ENCODE results near the gene RAPGEF4.

Gene RAPGEF4

GRCh38 chr2:172722481-172722880 is 13.2 kb upstream of the RAPGEF4 start:
- Histone ChIP-seq H3K9me2 (replicated peaks; ENCODE audit: low read depth, low read length) (no peaks in the 10 kb centered on the region), H3K9me3 (ENCODE audit: insufficient read depth, low read depth, low read length) (0 out of 2 replicates have a peak, but pooled peaks cover 9% of the 10 kb centered on the region), H3K4me2 (ENCODE audit: low read depth, low read length, poor library complexity, severe bottlenecking) (no peak overlapping the region), H3F3A (ENCODE audit: low read depth) (no peaks in the 10 kb centered on the region), H3K36me3 (ENCODE audit: insufficient read depth, low read length) (no peaks in the 10 kb centered on the region), H3K4me1 (ENCODE audit: insufficient read depth, low read length, poor library complexity, severe bottlenecking) (no peaks in the 10 kb centered on the region), H3K79me2 (ENCODE audit: insufficient read depth, low read length) (no peaks in the 10 kb centered on the region), H4K20me1 (ENCODE audit: insufficient read depth, low read length, poor library complexity, severe bottlenecking) (no peaks in the 10 kb centered on the region), H3K4me3 (ENCODE audit: low read length, poor library complexity, severe bottlenecking) (no peak overlapping the region), H3K9ac (ENCODE audit: low read depth, low read length, poor library complexity, severe bottlenecking) (no peak overlapping the region), H2AFZ (ENCODE audit: low read length) (no peak overlapping the region), H3K27me3 (ENCODE audit: insufficient read depth, low read length, poor library complexity, severe bottlenecking) (no peaks in the 10 kb centered on the region)
- no peak for TF ChIP-seq EZH2phosphoT487 (IDR thresholded peaks at IDR 0.05; ENCODE audit: borderline replicate concordance)
- TF ChIP-seq CTCF (conservative IDR thresholded peaks at IDR 0.05; ENCODE audit: low read length), result no peak

- Histone ChIP-seq H3K9me3 (ENCODE audit: insufficient read depth, low read depth, low read length) (0 out of 2 replicates have a peak, but pooled peaks cover 9% of the 10 kb centered on the region), H3K36me3 (ENCODE audit: insufficient read depth, low read length) (no peaks in the 10 kb centered on the region), H3K9me2 (replicated peaks; ENCODE audit: low read depth, low read length) (no peaks in the 10 kb centered on the region), H2AFZ (ENCODE audit: low read length) (no peak overlapping the region), H4K20me1 (ENCODE audit: insufficient read depth, low read length, poor library complexity, severe bottlenecking) (no peaks in the 10 kb centered on the region), H3K9ac (ENCODE audit: low read depth, low read length, poor library complexity, severe bottlenecking) (no peak overlapping the region), H3K4me1 (ENCODE audit: insufficient read depth, low read length, poor library complexity, severe bottlenecking) (no peaks in the 10 kb centered on the region), H3F3A (ENCODE audit: low read depth) (no peaks in the 10 kb centered on the region), H3K4me2 (ENCODE audit: low read depth, low read length, poor library complexity, severe bottlenecking) (no peak overlapping the region), H3K79me2 (ENCODE audit: insufficient read depth, low read length) (no peaks in the 10 kb centered on the region), H3K4me3 (ENCODE audit: low read length, poor library complexity, severe bottlenecking) (no peak overlapping the region), H3K27me3 (ENCODE audit: insufficient read depth, low read length, poor library complexity, severe bottlenecking) (no peaks in the 10 kb centered on the region)
- no peak for TF ChIP-seq CTCF (conservative IDR thresholded peaks at IDR 0.05; ENCODE audit: low read length)
- no peak for TF ChIP-seq EZH2phosphoT487 (IDR thresholded peaks at IDR 0.05; ENCODE audit: borderline replicate concordance)
These were observed 12.4 kb upstream of the RAPGEF4 start for GRCh38 chr2:172723286-172723685.

GRCh38 chr2:172724724-172725123 is 10.9 kb upstream of the RAPGEF4 start:
- Histone ChIP-seq H3K36me3 (ENCODE audit: insufficient read depth, low read length) (no peaks in the 10 kb centered on the region), H4K20me1 (ENCODE audit: insufficient read depth, low read length, poor library complexity, severe bottlenecking) (no peaks in the 10 kb centered on the region), H3K4me3 (ENCODE audit: low read length, poor library complexity, severe bottlenecking) (no peak overlapping the region), H3K79me2 (ENCODE audit: insufficient read depth, low read length) (no peaks in the 10 kb centered on the region), H3K27me3 (ENCODE audit: insufficient read depth, low read length, poor library complexity, severe bottlenecking) (no peaks in the 10 kb centered on the region), H3K4me1 (ENCODE audit: insufficient read depth, low read length, poor library complexity, severe bottlenecking) (no peaks in the 10 kb centered on the region), H2AFZ (ENCODE audit: low read length) (no peak overlapping the region), H3K9me2 (replicated peaks; ENCODE audit: low read depth, low read length) (no peaks in the 10 kb centered on the region), H3K9me3 (ENCODE audit: insufficient read depth, low read depth, low read length) (0 out of 2 replicates have a peak, but pooled peaks cover 2% of the 10 kb centered on the region), H3K9ac (ENCODE audit: low read depth, low read length, poor library complexity, severe bottlenecking) (no peak overlapping the region), H3K4me2 (ENCODE audit: low read depth, low read length, poor library complexity, severe bottlenecking) (no peak overlapping the region), H3F3A (ENCODE audit: low read depth) (no peaks in the 10 kb centered on the region)
- TF ChIP-seq CTCF (conservative IDR thresholded peaks at IDR 0.05; ENCODE audit: low read length), result no peak
- no peak for TF ChIP-seq EZH2phosphoT487 (IDR thresholded peaks at IDR 0.05; ENCODE audit: borderline replicate concordance)
